K562 (cell line): ENCODE data around the gene RFPL2. TPM values are rescaled to one million over a fixed set of nuclear protein-coding genes. Genes with fewer than 3 reads are reported as not detected.

Source experiments
- ATAC-seq: fragments of 200-7000 bp; cut with Tn5 transposase; 3 replicates; pipeline ENCODE4 v1.9.1; 2020; ENCODE audit warnings: moderate library complexity
- BruUV-seq: library from RNA; stranded (reverse); fragments of 400-500 nt; replicated peaks from 2 replicates; lab custom pipeline; 2021; lab: Mats Ljungman, UMichigan
- CTCF ChIA-PET: fragments of 300-600 bp; formaldehyde crosslinking; extraction: SDS; loops from one replicate; lab custom pipeline; 2021; ENCODE audit warnings: low intra/inter-chr PET ratio; lab: Yijun Ruan, JAX
- POLR2A ChIA-PET: fragments of 300-600, 350-650 bp; sonication (Branson Sonifier 250); formaldehyde crosslinking; extraction: SDS; loops from one replicate; lab custom pipeline; 2021; ENCODE audit warnings: antibody characterized with exemption, inconsistent platforms; lab: Yijun Ruan, JAX
- DNase-seq, 4 experiments: peaks; one replicate each; pipeline versions ENCODE4 v3.0.0 to v3.0.0-alpha.2; 2011 to 2018; ENCODE audit warnings: low spot score in 3 of 4, mixed read lengths in 3 of 4; ENCODE audit errors: extremely low read depth in 1 of 4
- FAIRE-seq: peaks from 2 replicates; lab custom pipeline; 2011; peaks lifted over from hg19 to GRCh38; lab: Jason Lieb, UNC
- H2AFZ ChIP-seq: 2 replicates; pipeline ENCODE4 v1.6.0; 2011; ENCODE audit warnings: low read depth, low read length, control low read depth, inconsistent platforms
- H3K27ac ChIP-seq: fragments of 200-600 bp; 3 replicates; pipeline ENCODE4 v1.8.0; 2011; ENCODE audit warnings: low read depth, mild to moderate bottlenecking, control low read depth, inconsistent platforms, low read length, moderate library complexity, mixed read lengths; ENCODE audit errors: extremely low read depth
- H3K27me3 ChIP-seq, 2 experiments: fragments of 300-600 bp in 1 of 2; 2 replicates in 1 of 2; 3 replicates in 1 of 2; pipeline versions ENCODE4 v1.6.0 to v1.8.0; 2011; ENCODE audit warnings: inconsistent platforms in 2 of 2, low read length in 2 of 2, mild to moderate bottlenecking in 1 of 2, mixed read lengths in 1 of 2, moderate library complexity in 1 of 2; ENCODE audit not compliant: control insufficient read depth in 2 of 2, insufficient read depth in 2 of 2
- H3K36me3 ChIP-seq: fragments of 300-600 bp; 3 replicates; pipeline ENCODE4 v1.8.0; 2011; ENCODE audit warnings: mild to moderate bottlenecking, low read length, inconsistent platforms; ENCODE audit not compliant: control insufficient read depth, insufficient read depth
- H3K4me1 ChIP-seq, 2 experiments: fragments of 200-600 bp in 1 of 2; replicated peaks in 1 of 2; 2 replicates in 1 of 2; 3 replicates in 1 of 2; pipeline versions ENCODE4 v1.5.1 to v1.8.0; 2011; ENCODE audit warnings: inconsistent platforms in 2 of 2, low read length in 2 of 2, mild to moderate bottlenecking in 1 of 2, mixed read lengths in 1 of 2, moderate library complexity in 1 of 2; ENCODE audit not compliant: control insufficient read depth in 2 of 2, insufficient read depth in 2 of 2
- H3K4me2 ChIP-seq: 2 replicates; pipeline ENCODE4 v1.6.1; 2011; ENCODE audit warnings: low read length, control low read depth, inconsistent platforms, mixed read lengths; ENCODE audit not compliant: insufficient read depth
- H3K4me3 ChIP-seq: fragments of 200-600 bp; sonication (generic), shearing (Covaris generic); 2 replicates; pipeline ENCODE4 v1.5.1; 2016; ENCODE audit warnings: control low read depth, inconsistent platforms
- H3K79me2 ChIP-seq: fragments of 200-600 bp; 3 replicates; pipeline ENCODE4 v1.8.0; 2011; ENCODE audit warnings: low read length, inconsistent platforms; ENCODE audit not compliant: control insufficient read depth, insufficient read depth
- H3K9ac ChIP-seq, 2 experiments: 2 replicates each; pipeline versions ENCODE4 v1.6.0 to v1.6.1; 2011; ENCODE audit warnings: low read depth in 2 of 2, low read length in 2 of 2, control low read depth in 1 of 2, inconsistent platforms in 1 of 2, mild to moderate bottlenecking in 1 of 2, mixed read lengths in 1 of 2; ENCODE audit not compliant: insufficient read depth in 1 of 2
- H3K9me1 ChIP-seq: one replicate; pipeline ENCODE4 v1.6.0; 2011; ENCODE audit warnings: inconsistent platforms, mild to moderate bottlenecking, low read length, moderate library complexity; ENCODE audit not compliant: control insufficient read depth, insufficient read depth
- H3K9me3 ChIP-seq: replicated peaks from 2 replicates; pipeline ENCODE4 v1.5.1; 2011; ENCODE audit warnings: low read depth, low read length, inconsistent platforms; ENCODE audit not compliant: control insufficient read depth, insufficient read depth
- H4K20me1 ChIP-seq: replicated peaks from 2 replicates; pipeline ENCODE4 v1.6.1; 2011; ENCODE audit warnings: low read length, inconsistent platforms, mixed read lengths; ENCODE audit not compliant: control insufficient read depth, insufficient read depth
- DMBX1 ChIP-seq: fragments of 250-450 bp; sonication (Bioruptor Pico); IDR thresholded peaks from 2 replicates; pipeline ENCODE4 v1.8.0; 2022; ENCODE audit warnings: inconsistent platforms, mild to moderate bottlenecking, moderate library complexity, borderline replicate concordance
- GTF2F1 ChIP-seq: IDR thresholded peaks from 2 replicates; pipeline ENCODE4 v1.6.1; 2011; ENCODE audit warnings: low read depth, low read length, improper control_type of control experiment
- HNRNPL ChIP-seq: fragments of 200-400 bp; formaldehyde crosslinking; IDR thresholded peaks from 2 replicates; pipeline ENCODE4 v1.6.1; 2017; ENCODE audit warnings: low read depth, mild to moderate bottlenecking, low read length
- RAD51 ChIP-seq: fragments of 450-650 bp; IDR thresholded peaks from 2 replicates; pipeline ENCODE4 v1.7.1; 2016; ENCODE audit warnings: low read depth, mild to moderate bottlenecking, borderline replicate concordance
- ZNF449 ChIP-seq: fragments of 250-450 bp; sonication (Bioruptor Pico); IDR thresholded peaks from 2 replicates; pipeline ENCODE4 v1.8.0; 2022; ENCODE audit warnings: moderate library complexity, mild to moderate bottlenecking, inconsistent platforms
- ZNF77 ChIP-seq: fragments of 250-450 bp; sonication (Bioruptor Pico); IDR thresholded peaks from 2 replicates; pipeline ENCODE4 v1.5.0; 2020
- WGBS: fragments of 100-300 bp; shearing (Covaris generic); methylation state at CpG from one replicate; pipeline ENCODE4 v1.1.6; 2016; ENCODE audit warnings: low coverage, mixed read lengths; ENCODE audit not compliant: insufficient coverage; ENCODE audit errors: missing lambda C conversion rate; 5-methylcytosine and 5-hydroxymethylcytosine counted together
- in situ Hi-C: fragments of 300-500 bp; cut with MboI; formaldehyde crosslinking; loops from 4 replicates; pipeline ENCODE4 v1.15.0; 2018; ENCODE audit warnings: inconsistent platforms, mixed read lengths
- intact Hi-C: fragments of 100-400 bp; cut with micrococcal nuclease; formaldehyde crosslinking; loops from 2 replicates; pipeline ENCODE4 v1.14.2; 2022
- polyA plus RNA-seq, 8 experiments: library from polyadenylated mRNA; depleted of rRNA in 4 of 8; stranded (reverse) in 5 of 8; unstranded in 3 of 8; fragments of >200 nt; fragmentation: Nextera tagmentation in 2 of 8; fragmentation: Illumina TruSeq in 1 of 8; extraction: Ambion mirVana in 2 of 8; extraction: Trizol in 1 of 8; gene quantifications; 2 replicates each; pipeline versions ENCODE4 v1.2.1 to v1.2.3, GENCODE V29; 2011 to 2014; ENCODE audit warnings: inconsistent platforms in 1 of 8, missing spikeins in 1 of 8
- total RNA-seq, 7 experiments: library from RNA; depleted of rRNA in 6 of 7; stranded (reverse); fragments of >200 nt in 6 of 7; fragmentation: Illumina TruSeq in 2 of 7; extraction: Trizol in 2 of 7; gene quantifications; 2 replicates each; pipeline versions ENCODE4 v1.2.1 to v1.2.3, GENCODE V29; 2011 to 2021; ENCODE audit warnings: low replicate concordance in 1 of 7
- TF ChIP-seq, protein P1 (sequence below): conservative IDR thresholded peaks from 2 replicates; pipeline ENCODE4 v1.6.1; 2011; ENCODE audit warnings: low read depth, mild to moderate bottlenecking, low read length; ENCODE audit not compliant: control insufficient read depth

RFPL2 gene
- total and polyA plus RNA-seq, 9 of the 15 experiments (the other 6 are each of a cell fraction or from before 2014, with no cell fraction given) = not detected

DNA sequence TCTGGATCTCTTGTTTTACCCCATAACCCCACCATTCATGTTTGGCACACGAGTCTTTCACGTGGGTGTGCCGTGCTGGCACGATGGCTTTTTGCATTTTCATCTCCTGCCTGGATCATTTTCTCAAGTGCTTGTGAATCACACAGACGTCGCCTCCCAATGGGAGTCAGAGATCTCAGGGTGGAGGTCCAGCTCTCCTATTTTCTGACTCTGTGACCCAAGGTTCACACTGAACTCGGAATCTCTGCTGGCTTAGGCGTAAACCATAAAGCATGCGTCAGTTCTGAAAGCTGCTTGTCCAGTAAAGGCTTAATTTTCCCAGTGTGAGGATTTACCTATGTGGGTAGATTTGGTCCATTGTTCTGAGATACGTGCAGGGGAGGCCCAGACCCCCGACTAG lies 29.8 kb downstream of the RFPL2 start:
- Histone ChIP-seq H3K9ac (no peak overlapping the region), H3K9me1 (no peaks in the 10 kb centered on the region), H3K4me1 (no peaks in the 10 kb centered on the region)
- under 1% methylated on average over 11 of the region's 11 CpGs for WGBS
- DNase-seq = no peak
- in situ Hi-C loops = no loop called here
- intact Hi-C loops = no loop called here
- CTCF ChIA-PET = no interaction called here
- TF ChIP-seq, protein P1, sequence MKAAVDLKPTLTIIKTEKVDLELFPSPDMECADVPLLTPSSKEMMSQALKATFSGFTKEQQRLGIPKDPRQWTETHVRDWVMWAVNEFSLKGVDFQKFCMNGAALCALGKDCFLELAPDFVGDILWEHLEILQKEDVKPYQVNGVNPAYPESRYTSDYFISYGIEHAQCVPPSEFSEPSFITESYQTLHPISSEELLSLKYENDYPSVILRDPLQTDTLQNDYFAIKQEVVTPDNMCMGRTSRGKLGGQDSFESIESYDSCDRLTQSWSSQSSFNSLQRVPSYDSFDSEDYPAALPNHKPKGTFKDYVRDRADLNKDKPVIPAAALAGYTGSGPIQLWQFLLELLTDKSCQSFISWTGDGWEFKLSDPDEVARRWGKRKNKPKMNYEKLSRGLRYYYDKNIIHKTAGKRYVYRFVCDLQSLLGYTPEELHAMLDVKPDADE = no peak
- no peak for TF ChIP-seq GTF2F1
- TF ChIP-seq DMBX1 = no peak
- no peak for TF ChIP-seq HNRNPL
- no peak for TF ChIP-seq RAD51
- no peak for TF ChIP-seq ZNF449 (CRISPR knock-in tag)
- no peak for TF ChIP-seq ZNF77
- TF ChIP-seq, all 486 proteins: peak for 0
- no TSS peak for BruUV-seq
- Histone ChIP-seq H3K27ac (no peak overlapping the region), H3K4me3 (no peak overlapping the region), H2AFZ (no peak overlapping the region), H3K79me2 (no peaks in the 10 kb centered on the region), H3K36me3 (no peaks in the 10 kb centered on the region), H4K20me1 (no peaks in the 10 kb centered on the region), H3K27me3 (peaks cover 7 to 30% of the 10 kb centered on the region in 2 experiments; a peak in 4 of 5 replicates), H3K9me3 (no peaks in the 10 kb centered on the region), H3K4me2 (no peak overlapping the region)
- FAIRE-seq (no peak), ATAC-seq (no peak)
- POLR2A ChIA-PET = no interaction called here
